GM20000 (cell line): ENCODE results near the gene IL1RAPL1.

ENCODE experiments used
- DNase-seq: peaks from one replicate; pipeline ENCODE4 v3.0.0; 2012; ENCODE audit warnings: low spot score
- TF ChIP-seq, protein P1 (sequence below): IDR thresholded peaks from 2 replicates; pipeline ENCODE4 v1.5.1; 2012; ENCODE audit warnings: mild to moderate bottlenecking, control low read depth; ENCODE audit errors: extremely low read depth, missing control alignments

The IL1RAPL1 gene

GRCh38 chrX:29813174-29813573 is 1225.9 kb downstream of the IL1RAPL1 start:
- no peak for DNase-seq
- TF ChIP-seq, protein P1, sequence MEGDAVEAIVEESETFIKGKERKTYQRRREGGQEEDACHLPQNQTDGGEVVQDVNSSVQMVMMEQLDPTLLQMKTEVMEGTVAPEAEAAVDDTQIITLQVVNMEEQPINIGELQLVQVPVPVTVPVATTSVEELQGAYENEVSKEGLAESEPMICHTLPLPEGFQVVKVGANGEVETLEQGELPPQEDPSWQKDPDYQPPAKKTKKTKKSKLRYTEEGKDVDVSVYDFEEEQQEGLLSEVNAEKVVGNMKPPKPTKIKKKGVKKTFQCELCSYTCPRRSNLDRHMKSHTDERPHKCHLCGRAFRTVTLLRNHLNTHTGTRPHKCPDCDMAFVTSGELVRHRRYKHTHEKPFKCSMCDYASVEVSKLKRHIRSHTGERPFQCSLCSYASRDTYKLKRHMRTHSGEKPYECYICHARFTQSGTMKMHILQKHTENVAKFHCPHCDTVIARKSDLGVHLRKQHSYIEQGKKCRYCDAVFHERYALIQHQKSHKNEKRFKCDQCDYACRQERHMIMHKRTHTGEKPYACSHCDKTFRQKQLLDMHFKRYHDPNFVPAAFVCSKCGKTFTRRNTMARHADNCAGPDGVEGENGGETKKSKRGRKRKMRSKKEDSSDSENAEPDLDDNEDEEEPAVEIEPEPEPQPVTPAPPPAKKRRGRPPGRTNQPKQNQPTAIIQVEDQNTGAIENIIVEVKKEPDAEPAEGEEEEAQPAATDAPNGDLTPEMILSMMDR, result no peak

DNA sequence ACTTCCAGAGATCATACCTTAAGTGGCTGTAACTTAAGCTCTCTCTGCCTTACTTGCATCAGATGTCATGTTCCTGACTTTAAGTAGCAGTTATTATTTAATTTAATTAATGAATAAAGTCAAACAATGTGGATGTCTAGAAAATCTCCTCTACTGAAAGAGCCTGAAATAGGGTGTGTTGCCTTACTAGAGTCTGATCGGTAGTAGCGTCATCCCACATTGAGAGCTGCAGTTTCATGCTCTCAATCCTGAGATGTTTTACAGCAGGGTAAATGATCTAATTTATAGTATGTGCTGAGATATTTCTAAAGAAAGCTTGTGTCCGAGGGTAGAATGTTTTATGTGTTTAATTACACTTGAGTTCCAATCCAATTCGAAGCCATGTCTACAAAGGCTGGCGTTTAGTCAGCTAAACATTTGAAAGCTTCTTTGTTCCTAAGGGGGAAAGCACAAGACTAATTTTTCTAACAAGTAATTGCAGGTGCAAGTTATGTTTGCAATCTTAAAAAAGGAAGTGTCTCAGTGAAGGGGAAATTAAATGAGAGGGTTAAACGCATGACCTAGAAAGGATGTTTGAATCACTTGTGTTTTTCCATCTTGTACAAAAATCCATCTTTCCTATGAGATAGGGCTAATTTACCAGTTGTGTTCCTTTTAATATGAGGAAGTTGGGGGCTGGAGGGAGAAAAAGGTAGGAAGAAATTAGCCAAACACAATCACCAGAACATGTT is 1237.1 kb downstream of the IL1RAPL1 start:
- DNase-seq, result no peak
- TF ChIP-seq, protein P1, result no peak

DNA sequence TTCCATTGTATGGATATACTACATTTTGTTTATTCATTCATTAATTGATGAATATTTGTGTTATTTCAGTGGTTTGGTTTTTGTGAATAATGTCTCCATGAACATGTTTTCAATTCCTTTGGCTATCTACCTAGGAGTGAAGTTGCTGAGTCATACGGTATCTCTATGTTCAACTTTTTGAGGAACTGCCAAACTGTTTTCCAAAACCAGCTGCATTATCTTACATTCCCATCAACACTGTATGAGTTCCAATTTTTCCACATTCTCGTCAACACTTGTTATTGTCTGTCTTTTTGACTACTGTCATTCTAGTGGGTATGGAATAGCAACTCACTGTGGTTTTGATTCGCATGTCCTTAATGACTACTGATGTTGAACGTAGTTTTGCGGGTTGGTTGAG is 1239.5 kb downstream of the IL1RAPL1 start:
- TF ChIP-seq, protein P1, result no peak

DNA sequence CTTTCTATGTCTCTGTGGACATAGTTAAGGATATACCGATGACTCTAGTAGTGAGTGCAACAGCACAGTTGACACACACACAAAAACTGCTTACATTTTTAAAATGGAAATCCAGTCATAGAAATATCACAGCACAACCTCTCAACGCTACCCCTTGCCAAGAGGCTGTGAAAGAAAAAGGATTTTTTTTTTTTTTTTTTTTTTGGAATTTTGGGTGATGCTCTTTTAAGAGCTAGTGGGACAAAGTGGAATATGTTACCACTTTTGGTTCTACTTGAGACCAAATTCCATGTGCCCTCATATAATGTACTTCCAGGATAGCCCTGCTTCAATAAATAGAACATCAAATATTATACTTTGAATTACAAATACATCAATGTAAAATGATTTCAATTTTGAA is 1247.1 kb downstream of the IL1RAPL1 start:
- TF ChIP-seq, protein P1, result no peak
- DNase-seq, result no peak

More for the DNA sequence above, 1239.5 kb downstream of the IL1RAPL1 start:
- DNase-seq, result no peak

GRCh38 chrX:29834764-29835163 is 1247.5 kb downstream of the IL1RAPL1 start:
- DNase-seq, result no peak

DNA sequence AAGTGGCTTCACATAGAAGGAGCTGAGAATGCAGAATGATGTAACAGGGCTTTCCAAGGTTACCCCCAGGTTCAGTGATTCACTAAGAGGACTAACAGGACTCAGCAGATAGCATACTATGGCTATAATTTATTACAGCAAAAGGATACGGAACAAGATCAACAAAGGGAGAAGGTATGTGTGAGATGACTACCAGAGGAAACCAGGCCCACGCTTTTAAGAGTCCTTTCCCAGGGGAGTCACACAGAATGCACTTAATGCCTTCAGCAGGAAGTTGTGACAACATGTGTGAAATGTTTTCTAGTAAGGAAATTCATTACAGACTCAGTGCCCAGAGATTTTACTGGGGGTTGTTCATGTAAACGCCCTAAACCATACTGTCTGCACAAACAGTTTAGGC is 1254.5 kb downstream of the IL1RAPL1 start:
- no peak for DNase-seq
- TF ChIP-seq, protein P1, result no peak

More at GRCh38 chrX:29834764-29835163, 1247.5 kb downstream of the IL1RAPL1 start:
- TF ChIP-seq, protein P1, result no peak

DNA sequence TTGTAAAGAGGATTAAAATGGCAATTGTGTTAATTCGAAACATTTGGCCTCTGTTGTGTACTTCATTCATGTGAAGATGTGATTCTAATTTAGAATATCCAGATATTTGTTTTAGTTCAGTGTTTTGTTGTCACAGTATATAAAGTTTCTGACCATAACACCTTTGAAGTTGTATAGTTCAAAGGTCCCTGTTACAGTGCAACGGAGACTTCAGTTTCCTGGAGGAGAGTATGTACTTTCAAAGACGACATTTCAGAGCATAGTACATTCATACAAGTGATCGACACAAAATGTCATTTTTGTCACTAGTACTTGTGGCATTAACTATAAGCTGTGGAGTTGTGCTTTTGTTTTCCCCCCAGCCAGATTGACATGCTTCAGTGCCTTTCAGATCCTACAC is 1255.3 kb downstream of the IL1RAPL1 start:
- TF ChIP-seq, protein P1, result no peak
- no peak for DNase-seq
